IMR-90 (cell line): ENCODE measurements around the gene ESAM. TPM values are rescaled to one million over a fixed set of nuclear protein-coding genes. Genes with fewer than 3 reads are reported as not detected.

Experiments used
- ATAC-seq: fragments of 200-7000 bp; cut with Tn5 transposase; 2 replicates; pipeline ENCODE4 v1.9.1; 2020; ENCODE audit warnings: low read depth, mild to moderate bottlenecking, moderate library complexity
- BruUV-seq: library from RNA; stranded (reverse); fragments of 400-500 nt; replicated peaks from 2 replicates; lab custom pipeline; 2021; lab: Mats Ljungman, UMichigan
- CTCF ChIA-PET: fragments of 300-600 bp; formaldehyde crosslinking; extraction: SDS; loops from one replicate; lab custom pipeline; 2021; ENCODE audit warnings: antibody characterized with exemption; lab: Yijun Ruan, JAX
- POLR2A ChIA-PET: fragments of 300-600 bp; sonication (Branson Sonifier 250); formaldehyde crosslinking; loops from one replicate; lab custom pipeline; 2022; ENCODE audit warnings: antibody characterized with exemption; ENCODE audit not compliant: unreplicated experiment; lab: Charles Lee
- DNase-seq: peaks from one replicate; pipeline ENCODE4 v3.0.0; 2013
- H2AFZ ChIP-seq: replicated peaks from 2 replicates; pipeline ENCODE3; 2013; ENCODE audit warnings: low read length, mild to moderate bottlenecking; ENCODE audit not compliant: poor library complexity
- H2AK5ac ChIP-seq: 2 replicates; pipeline ENCODE4 v1.6.1; 2013; ENCODE audit warnings: low read depth, low read length, inconsistent platforms
- H2AK9ac ChIP-seq: replicated peaks from 2 replicates; pipeline ENCODE3; 2013; ENCODE audit warnings: mild to moderate bottlenecking, low read depth, low read length, moderate library complexity; ENCODE audit not compliant: poor library complexity
- H2BK120ac ChIP-seq: 2 replicates; pipeline ENCODE4 v1.6.1; 2013; ENCODE audit warnings: low read depth, low read length, inconsistent platforms
- H2BK15ac ChIP-seq: 3 replicates; pipeline ENCODE4 v1.6.1; 2013; ENCODE audit warnings: low read depth, low read length, inconsistent platforms
- H2BK20ac ChIP-seq: 2 replicates; pipeline ENCODE4 v1.6.1; 2013; ENCODE audit warnings: low read depth, mild to moderate bottlenecking, inconsistent platforms, low read length, moderate library complexity
- H2BK5ac ChIP-seq: 2 replicates; pipeline ENCODE4 v1.6.1; 2013; ENCODE audit warnings: mild to moderate bottlenecking, low read depth, low read length, inconsistent platforms; ENCODE audit not compliant: poor library complexity, severe bottlenecking
- H3K14ac ChIP-seq: replicated peaks from 2 replicates; pipeline ENCODE4 v1.6.1; 2013; ENCODE audit warnings: low read depth, low read length, inconsistent platforms
- H3K18ac ChIP-seq: 2 replicates; pipeline ENCODE4 v1.6.1; 2013; ENCODE audit warnings: low read depth, low read length, control low read depth
- H3K23ac ChIP-seq: 2 replicates; pipeline ENCODE4 v1.6.1; 2013; ENCODE audit warnings: low read depth, low read length, inconsistent platforms
- H3K27ac ChIP-seq: 2 replicates; pipeline ENCODE4 v1.5.1; 2013; ENCODE audit warnings: mild to moderate bottlenecking, control low read depth, low read length; ENCODE audit not compliant: insufficient read depth
- H3K27me3 ChIP-seq: 2 replicates; pipeline ENCODE4 v1.6.1; 2013; ENCODE audit warnings: low read length; ENCODE audit not compliant: control insufficient read depth, insufficient read depth
- H3K36me3 ChIP-seq: 2 replicates; pipeline ENCODE4 v1.6.1; 2013; ENCODE audit warnings: low read length, mixed read lengths; ENCODE audit not compliant: control insufficient read depth, insufficient read depth
- H3K4ac ChIP-seq: 2 replicates; pipeline ENCODE4 v1.6.1; 2013; ENCODE audit warnings: low read depth, low read length, inconsistent platforms
- H3K4me1 ChIP-seq: 2 replicates; pipeline ENCODE4 v1.6.1; 2013; ENCODE audit warnings: low read length, mixed read lengths; ENCODE audit not compliant: control insufficient read depth, insufficient read depth
- H3K4me2 ChIP-seq: 2 replicates; pipeline ENCODE4 v1.6.1; 2013; ENCODE audit warnings: low read depth, mild to moderate bottlenecking, control low read depth, low read length, moderate library complexity
- H3K4me3 ChIP-seq: 2 replicates; pipeline ENCODE4 v1.5.1; 2013; ENCODE audit warnings: low read depth, mild to moderate bottlenecking, control low read depth, low read length, moderate library complexity; ENCODE audit not compliant: insufficient read depth
- H3K56ac ChIP-seq: 2 replicates; pipeline ENCODE4 v1.6.1; 2013; ENCODE audit warnings: low read length, inconsistent platforms; ENCODE audit not compliant: insufficient read depth; ENCODE audit errors: extremely low read depth
- H3K79me1 ChIP-seq, 2 experiments: 2 replicates each; pipeline ENCODE4 v1.6.1; 2013; ENCODE audit warnings: low read length in 2 of 2, inconsistent platforms in 1 of 2, low read depth in 1 of 2
- H3K9ac ChIP-seq: 2 replicates; pipeline ENCODE4 v1.6.1; 2013; ENCODE audit warnings: low read depth, low read length, control low read depth
- H3K9me1 ChIP-seq: 2 replicates; pipeline ENCODE4 v1.6.1; 2013; ENCODE audit warnings: low read length, inconsistent platforms; ENCODE audit not compliant: insufficient read depth
- H3K9me3 ChIP-seq: 2 replicates; pipeline ENCODE4 v1.6.1; 2013; ENCODE audit warnings: low read length; ENCODE audit not compliant: control insufficient read depth, insufficient read depth
- H4K20me1 ChIP-seq: 2 replicates; pipeline ENCODE4 v1.6.1; 2013; ENCODE audit warnings: low read length, inconsistent platforms; ENCODE audit not compliant: insufficient read depth
- H4K5ac ChIP-seq: 2 replicates; pipeline ENCODE4 v1.6.1; 2013; ENCODE audit warnings: mild to moderate bottlenecking, low read depth, low read length, control low read depth
- H4K8ac ChIP-seq, 2 experiments: 2 replicates each; pipeline ENCODE4 v1.6.1; 2013; ENCODE audit warnings: low read depth in 2 of 2, low read length in 2 of 2, control low read depth in 1 of 2, inconsistent platforms in 1 of 2
- H4K91ac ChIP-seq: 2 replicates; pipeline ENCODE4 v1.6.1; 2013; ENCODE audit warnings: low read depth, low read length, inconsistent platforms; ENCODE audit not compliant: insufficient read depth
- BHLHE40 ChIP-seq: fragments of 150-350 bp; IDR thresholded peaks from 2 replicates; pipeline ENCODE4 v1.6.1; 2016; ENCODE audit warnings: mild to moderate bottlenecking, low read depth, low read length
- CEBPB ChIP-seq: IDR thresholded peaks from 2 replicates; pipeline ENCODE4 v1.6.1; 2012; ENCODE audit warnings: low read depth, low read length, improper control_type of control experiment
- CHD1 ChIP-seq: IDR thresholded peaks from 2 replicates; pipeline ENCODE4 v1.6.1; 2012; ENCODE audit warnings: low read depth, low read length, improper control_type of control experiment
- FOS ChIP-seq: fragments of 150-350 bp; IDR thresholded peaks from 2 replicates; pipeline ENCODE4 v1.6.1; 2016; ENCODE audit warnings: low read depth, low read length
- MAFK ChIP-seq: IDR thresholded peaks from 2 replicates; pipeline ENCODE4 v1.6.1; 2012; ENCODE audit warnings: low read depth, low read length, improper control_type of control experiment
- MAZ ChIP-seq: IDR thresholded peaks from 2 replicates; pipeline ENCODE4 v1.6.1; 2012; ENCODE audit warnings: low read depth, mild to moderate bottlenecking, low read length, improper control_type of control experiment, moderate library complexity, borderline replicate concordance
- MXI1 ChIP-seq: IDR thresholded peaks from 2 replicates; pipeline ENCODE4 v1.6.1; 2012; ENCODE audit warnings: low read depth, mild to moderate bottlenecking, low read length, moderate library complexity, borderline replicate concordance
- NFE2L2 ChIP-seq: fragments of 150-350 bp; IDR thresholded peaks from 2 replicates; pipeline ENCODE4 v1.6.1; 2016; ENCODE audit warnings: low read depth, mild to moderate bottlenecking, low read length
- POLR2A ChIP-seq: IDR thresholded peaks from 2 replicates; pipeline ENCODE4 v1.6.1; 2012; ENCODE audit warnings: mild to moderate bottlenecking, low read depth, low read length
- RAD21 ChIP-seq: IDR thresholded peaks from 2 replicates; pipeline ENCODE4 v1.6.1; 2012; ENCODE audit warnings: low read length, improper control_type of control experiment
- RCOR1 ChIP-seq: IDR thresholded peaks from 2 replicates; pipeline ENCODE4 v1.6.1; 2012; ENCODE audit warnings: mild to moderate bottlenecking, low read length, improper control_type of control experiment; ENCODE audit not compliant: insufficient replicate concordance
- RFX5 ChIP-seq: IDR thresholded peaks from 2 replicates; pipeline ENCODE4 v1.8.0; 2012; ENCODE audit warnings: low read depth, mild to moderate bottlenecking, low read length, moderate library complexity
- SMC3 ChIP-seq: fragments of 150-350 bp; IDR thresholded peaks from 2 replicates; pipeline ENCODE4 v1.6.1; 2016; ENCODE audit warnings: low read depth, mild to moderate bottlenecking, antibody characterized with exemption, low read length, moderate library complexity
- WGBS, 2 experiments: methylation state at CpG; one replicate each; pipeline versions ENCODE4 v1.1.5 to v1.1.7; 2013; ENCODE audit warnings: missing lambda C conversion rate in 2 of 2; ENCODE audit not compliant: insufficient read length in 1 of 2; ENCODE audit errors: extremely low coverage in 2 of 2; 5-methylcytosine and 5-hydroxymethylcytosine counted together
- dilution Hi-C: fragments of 300-500 bp; cut with HindIII; formaldehyde crosslinking; loops from one replicate; pipeline ENCODE4 v1.14.3; 2018; ENCODE audit warnings: low sequenced_read_pairs; ENCODE audit not compliant: unreplicated experiment
- in situ Hi-C: fragments of 300-500 bp; cut with MboI; formaldehyde crosslinking; loops from 3 replicates; pipeline ENCODE4 v1.14.3; 2019; ENCODE audit warnings: low sequenced_read_pairs, inconsistent platforms, mixed read lengths
- intact Hi-C: fragments of 100-400 bp; cut with micrococcal nuclease; formaldehyde crosslinking; loops from 2 replicates; pipeline ENCODE4 v1.10.0; 2022
- polyA plus RNA-seq, 3 experiments: library from polyadenylated mRNA; depleted of rRNA; stranded (reverse); fragments of >200 nt; gene quantifications; 2 replicates each; pipeline ENCODE4 v1.2.3, GENCODE V29; 2012; ENCODE audit warnings: low replicate concordance in 1 of 3
- total RNA-seq: library from RNA; depleted of rRNA; stranded (reverse); fragments of >200 nt; gene quantifications from 2 replicates; pipeline ENCODE4 v1.2.3, GENCODE V29; 2012
- TF ChIP-seq, protein P1 (sequence below): conservative IDR thresholded peaks from 2 replicates; pipeline ENCODE4 v1.5.1; 2012; ENCODE audit warnings: mild to moderate bottlenecking, low read depth, low read length, improper control_type of control experiment
- TF ChIP-seq, protein P2 (sequence below): fragments of 150-350 bp; IDR thresholded peaks from 2 replicates; pipeline ENCODE4 v1.6.1; 2017; ENCODE audit warnings: mild to moderate bottlenecking, antibody characterized with exemption, low read length, low read depth
- TF ChIP-seq, protein P3 (sequence below): fragments of 150-350 bp; IDR thresholded peaks from 2 replicates; pipeline ENCODE4 v1.6.1; 2016; ENCODE audit warnings: low read depth, mild to moderate bottlenecking, low read length, moderate library complexity, borderline replicate concordance

Gene ESAM
- total and polyA plus RNA-seq, 2 of the 4 experiments (the other 2 are of a cell fraction) = under 0.01 to 0.12 TPM

DNA sequence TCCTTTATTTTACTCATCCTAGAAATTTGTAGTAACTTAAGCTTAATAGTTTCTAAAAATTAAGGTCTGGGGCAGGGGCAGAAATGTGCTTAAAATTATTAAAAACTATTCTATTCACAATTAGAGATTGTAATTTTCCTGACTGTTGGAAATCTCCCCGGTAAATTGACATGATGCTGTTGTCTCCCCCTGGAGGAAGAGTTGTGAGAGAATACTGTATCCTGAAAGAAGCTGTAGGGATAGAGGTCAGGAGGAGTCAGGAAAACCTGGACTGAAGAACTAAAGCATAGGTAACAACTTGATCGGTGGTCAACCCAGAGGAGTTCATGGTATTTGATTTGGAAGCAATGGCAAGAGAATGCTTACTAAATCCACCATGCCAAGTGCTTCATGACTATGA, 16.2 kb upstream of the ESAM start:
- Histone ChIP-seq H2AK5ac (no peak overlapping the region), H3K4me3 (no peak overlapping the region), H2BK15ac (no peak overlapping the region), H4K8ac (no peak overlapping the region), H3K4me1 (peaks cover 2% of the 10 kb centered on the region; the same call in 1 of the 2 replicates), H4K20me1 (peaks cover 10% of the 10 kb centered on the region; the same call in 1 of the 2 replicates), H3K36me3 (peaks cover 4% of the 10 kb centered on the region; the same call in 1 of the 2 replicates), H2BK5ac (no peak overlapping the region), H4K91ac (no peak overlapping the region), H3K9ac (no peak overlapping the region), H2BK20ac (no peak overlapping the region), H3K4me2 (no peak overlapping the region), H3K18ac (no peak overlapping the region), H3K56ac (no peak overlapping the region), H2BK120ac (no peak overlapping the region), H3K9me1 (0 out of 2 replicates have a peak, but pooled peaks cover 7% of the 10 kb centered on the region), H3K14ac (no peak overlapping the region), H4K5ac (no peak overlapping the region), H3K79me1 (peaks cover 24 to 39% of the 10 kb centered on the region in 2 experiments), H3K23ac (no peak overlapping the region), H2AK9ac (no peak overlapping the region), H3K4ac (no peak overlapping the region), H3K27ac (no peak overlapping the region), H3K27me3 (no peaks in the 10 kb centered on the region), H2AFZ (no peak overlapping the region), H3K9me3 (no peaks in the 10 kb centered on the region)
- no peak for ATAC-seq
- in situ Hi-C loops = no loop called here
- CTCF ChIA-PET = interaction anchor here (0.7 to 1.4 kb wide), 2 partner anchors 15 kb away, joined by 3 to 4 read pairs; no protein-coding TSS in a partner anchor
- no peak for DNase-seq
- TF ChIP-seq RFX5 (no peak), BHLHE40 (no peak), MAZ (no peak), RCOR1 (no peak), POLR2A (no peak), FOS (no peak), MXI1 (no peak), SMC3 (no peak), CHD1 (no peak), MAFK (no peak), NFE2L2 (no peak), RAD21 (no peak), CEBPB (no peak)
- TF ChIP-seq, protein P1, sequence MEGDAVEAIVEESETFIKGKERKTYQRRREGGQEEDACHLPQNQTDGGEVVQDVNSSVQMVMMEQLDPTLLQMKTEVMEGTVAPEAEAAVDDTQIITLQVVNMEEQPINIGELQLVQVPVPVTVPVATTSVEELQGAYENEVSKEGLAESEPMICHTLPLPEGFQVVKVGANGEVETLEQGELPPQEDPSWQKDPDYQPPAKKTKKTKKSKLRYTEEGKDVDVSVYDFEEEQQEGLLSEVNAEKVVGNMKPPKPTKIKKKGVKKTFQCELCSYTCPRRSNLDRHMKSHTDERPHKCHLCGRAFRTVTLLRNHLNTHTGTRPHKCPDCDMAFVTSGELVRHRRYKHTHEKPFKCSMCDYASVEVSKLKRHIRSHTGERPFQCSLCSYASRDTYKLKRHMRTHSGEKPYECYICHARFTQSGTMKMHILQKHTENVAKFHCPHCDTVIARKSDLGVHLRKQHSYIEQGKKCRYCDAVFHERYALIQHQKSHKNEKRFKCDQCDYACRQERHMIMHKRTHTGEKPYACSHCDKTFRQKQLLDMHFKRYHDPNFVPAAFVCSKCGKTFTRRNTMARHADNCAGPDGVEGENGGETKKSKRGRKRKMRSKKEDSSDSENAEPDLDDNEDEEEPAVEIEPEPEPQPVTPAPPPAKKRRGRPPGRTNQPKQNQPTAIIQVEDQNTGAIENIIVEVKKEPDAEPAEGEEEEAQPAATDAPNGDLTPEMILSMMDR = no peak
- TF ChIP-seq, protein P2, sequence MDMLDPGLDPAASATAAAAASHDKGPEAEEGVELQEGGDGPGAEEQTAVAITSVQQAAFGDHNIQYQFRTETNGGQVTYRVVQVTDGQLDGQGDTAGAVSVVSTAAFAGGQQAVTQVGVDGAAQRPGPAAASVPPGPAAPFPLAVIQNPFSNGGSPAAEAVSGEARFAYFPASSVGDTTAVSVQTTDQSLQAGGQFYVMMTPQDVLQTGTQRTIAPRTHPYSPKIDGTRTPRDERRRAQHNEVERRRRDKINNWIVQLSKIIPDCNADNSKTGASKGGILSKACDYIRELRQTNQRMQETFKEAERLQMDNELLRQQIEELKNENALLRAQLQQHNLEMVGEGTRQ = no peak
- TF ChIP-seq, protein P3, sequence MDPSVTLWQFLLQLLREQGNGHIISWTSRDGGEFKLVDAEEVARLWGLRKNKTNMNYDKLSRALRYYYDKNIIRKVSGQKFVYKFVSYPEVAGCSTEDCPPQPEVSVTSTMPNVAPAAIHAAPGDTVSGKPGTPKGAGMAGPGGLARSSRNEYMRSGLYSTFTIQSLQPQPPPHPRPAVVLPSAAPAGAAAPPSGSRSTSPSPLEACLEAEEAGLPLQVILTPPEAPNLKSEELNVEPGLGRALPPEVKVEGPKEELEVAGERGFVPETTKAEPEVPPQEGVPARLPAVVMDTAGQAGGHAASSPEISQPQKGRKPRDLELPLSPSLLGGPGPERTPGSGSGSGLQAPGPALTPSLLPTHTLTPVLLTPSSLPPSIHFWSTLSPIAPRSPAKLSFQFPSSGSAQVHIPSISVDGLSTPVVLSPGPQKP = no peak
- WGBS, 2 experiments = no CpG with 5 or more reads among the region's 2 CpGs
- intact Hi-C loops = no loop called here
- dilution Hi-C loops = no loop called here
- POLR2A ChIA-PET = no interaction called here
- BruUV-seq = no TSS peak
